Tibial nerve (tissue), 4 donors: ENCODE measurements around the gene LPCAT4. TPM values are rescaled to one million over a fixed set of nuclear protein-coding genes. Genes with fewer than 3 reads are reported as not detected.

Experiments used
- DNase-seq, 2 donors: peaks; one replicate each; pipeline ENCODE4 v3.0.0-alpha.2; 2019; ENCODE audit warnings: low spot score in 2 of 2
- H3K27ac ChIP-seq, 4 donors: fragments of 200-600 bp; sonication (generic) in 3 of 4; one replicate each; pipeline ENCODE4 v1.5.1; 2017 to 2019; ENCODE audit warnings: mild to moderate bottlenecking in 1 of 4
- H3K27me3 ChIP-seq, 2 donors: fragments of 200-600 bp; sonication (generic) in 1 of 2; one replicate each; pipeline versions ENCODE4 v1.5.1 to v1.6.0; 2017 to 2019
- H3K36me3 ChIP-seq, 3 donors: fragments of 200-600 bp; sonication (generic); one replicate each; pipeline ENCODE4 v1.5.1; 2018 to 2019
- H3K4me1 ChIP-seq, 4 donors: fragments of 200-600 bp; sonication (generic) in 3 of 4; one replicate each; pipeline ENCODE4 v1.5.1; 2017 to 2019
- H3K4me3 ChIP-seq, 4 donors: fragments of 200-600 bp; sonication (generic) in 3 of 4; one replicate each; pipeline ENCODE4 v1.5.1; 2017 to 2019; ENCODE audit warnings: mild to moderate bottlenecking in 1 of 4, moderate library complexity in 1 of 4
- H3K9me3 ChIP-seq, 4 donors: fragments of 200-600 bp; sonication (generic) in 3 of 4; one replicate each; pipeline ENCODE4 v1.5.1; 2017 to 2019
- CTCF ChIP-seq, 5 experiments: fragments of 200-600 bp in 3 of 5; fragments of 450-650 bp in 2 of 5; sonication (generic) in 3 of 5; IDR thresholded peaks; one replicate each; pipeline ENCODE4 v1.5.1; 2016 to 2019; ENCODE audit warnings: antibody characterized with exemption in 5 of 5, mild to moderate bottlenecking in 3 of 5, moderate library complexity in 2 of 5
- EP300 ChIP-seq, 2 donors: sonication (generic); formaldehyde crosslinking; IDR thresholded peaks; one replicate each; pipeline ENCODE4 v1.6.1; 2017; ENCODE audit warnings: antibody characterized with exemption in 2 of 2, mild to moderate bottlenecking in 1 of 2
- POLR2A ChIP-seq, 2 donors: fragments of 450-650 bp; IDR thresholded peaks; one replicate each; pipeline ENCODE4 v1.6.1; 2017; ENCODE audit warnings: antibody characterized with exemption in 2 of 2, mild to moderate bottlenecking in 2 of 2, moderate library complexity in 2 of 2
- WGBS, 2 donors: methylation state at CpG; one replicate each; pipeline ENCODE4 v1.1.5; 2018; 5-methylcytosine and 5-hydroxymethylcytosine counted together
- total RNA-seq, 4 donors: library from RNA; depleted of rRNA; stranded (reverse); fragments of >200 nt; gene quantifications; one replicate each; pipeline ENCODE4 v1.1.0, GENCODE V29; 2016

The LPCAT4 gene
- total RNA-seq, 4 donors from 2014 or later: 14.0 to 38.8 (median 31.9) TPM

- no peaks in the 10 kb centered on the region for H3K9me3 ChIP-seq
- H3K36me3 ChIP-seq: peaks cover 0 to 22% (median 0%) of the 10 kb centered on the region in 3 donors
- no peak overlapping the region for H3K27ac ChIP-seq
- peaks cover 0 to 35% (median 9%) of the 10 kb centered on the region in 4 donors for H3K4me1 ChIP-seq
- 94 to 97% methylated on average over 15 of the region's 15 CpGs for WGBS, 2 donors
- H3K27me3 ChIP-seq: no peaks in the 10 kb centered on the region
- DNase-seq: no peak
- peak overlapping the region in 3 of 4 donors; percentile 61 to 87 (median 72) for H3K4me3 ChIP-seq
- TF ChIP-seq POLR2A (IDR thresholded peaks at IDR 0.05) (no peak), CTCF (IDR thresholded peaks at IDR 0.05) (no peak)
These were observed 25.4 kb downstream of the LPCAT4 start for GRCh38 chr15:34341381-34342212.

DNA sequence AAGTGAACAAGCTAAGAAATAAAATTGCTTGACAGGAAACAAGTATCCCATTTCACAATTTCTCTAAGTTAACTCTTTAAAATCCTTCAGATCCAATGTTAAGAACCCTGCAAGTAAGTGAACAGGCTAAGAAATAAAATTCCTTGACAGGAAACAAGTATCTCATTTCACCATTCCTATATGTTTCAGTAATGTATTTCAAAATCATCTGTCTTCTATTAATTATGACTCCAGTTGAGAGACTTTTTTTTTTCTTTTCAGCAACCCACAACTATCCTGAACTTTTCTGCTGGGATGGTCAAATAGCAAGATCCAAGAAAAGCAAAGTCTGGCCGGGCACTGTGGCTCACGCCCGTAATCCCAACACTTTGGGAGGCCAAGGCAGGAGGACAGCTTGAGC lies 27.1 kb downstream of the LPCAT4 start:
- H3K4me1 ChIP-seq: peaks cover 0 to 48% (median 16%) of the 10 kb centered on the region in 4 donors
- H3K9me3 ChIP-seq: no peaks in the 10 kb centered on the region
- TF ChIP-seq EP300 (IDR thresholded peaks at IDR 0.05): no peak
- WGBS, 2 donors: 81 to 89% methylated on average over 3 of the region's 3 CpGs
- DNase-seq: no peak
- no peak overlapping the region for H3K4me3 ChIP-seq
- H3K36me3 ChIP-seq: peaks cover 0 to 22% (median 0%) of the 10 kb centered on the region in 3 donors
- no peak overlapping the region for H3K27ac ChIP-seq
- no peaks in the 10 kb centered on the region for H3K27me3 ChIP-seq

- H3K9me3 ChIP-seq: no peaks in the 10 kb centered on the region
- H3K27me3 ChIP-seq: no peaks in the 10 kb centered on the region
- peak overlapping the region in 3 of 4 donors; percentile 74 to 95 (median 94) for H3K27ac ChIP-seq
- 72 to 75% methylated on average over 16 of the region's 16 CpGs for WGBS, 2 donors
- peaks cover 0 to 22% (median 0%) of the 10 kb centered on the region in 3 donors for H3K36me3 ChIP-seq
- H3K4me1 ChIP-seq: peaks cover 0 to 64% (median 20%) of the 10 kb centered on the region in 4 donors
- no peak for DNase-seq
- no peak for TF ChIP-seq CTCF (IDR thresholded peaks at IDR 0.05)
- TF ChIP-seq EP300 (IDR thresholded peaks at IDR 0.05): no peak
- no peak for TF ChIP-seq POLR2A (IDR thresholded peaks at IDR 0.05)
- H3K4me3 ChIP-seq: peak overlapping the region; percentile 35 to 97 (median 75)
These were observed 28.6 kb downstream of the LPCAT4 start for GRCh38 chr15:34338347-34338746.

GRCh38 chr15:34337557-34338306 lies 29.3 kb downstream of the LPCAT4 start, which contains the start of gene SLC12A6:
TSS of gene SLC12A6 (minus strand) at chr15:34337781. CDS start at chr15:34336680, 1,101 bp downstream.
- peak within 1 kb of the TSS; percentile 63 to 95 (median 84) for H3K27ac ChIP-seq
- WGBS, 2 donors: 0% methylated on average over 16 to 36 of the region's 78 CpGs
- no peaks in the 10 kb centered on the region for H3K9me3 ChIP-seq
- peaks cover 0 to 22% (median 0%) of the 10 kb centered on the region in 3 donors for H3K36me3 ChIP-seq
- TF ChIP-seq EP300 (IDR thresholded peaks at IDR 0.05) (peak in 1 of 2 donors; percentile 75), CTCF (IDR thresholded peaks at IDR 0.05) (peak in 1 of 5 experiments; percentile 23), POLR2A (IDR thresholded peaks at IDR 0.05) (peak; percentile 67 to 73)
- H3K27me3 ChIP-seq: no peaks in the 10 kb centered on the region
- peaks cover 0 to 64% (median 20%) of the 10 kb centered on the region in 4 donors for H3K4me1 ChIP-seq
- peak within 1 kb of the TSS; percentile 61 to 97 (median 75) for H3K4me3 ChIP-seq
- peak; percentile 74 to 79 for DNase-seq

GRCh38 chr15:34336991-34337556 lies 29.9 kb downstream of the LPCAT4 start:
- H3K36me3 ChIP-seq: peaks cover 0 to 22% (median 0%) of the 10 kb centered on the region in 3 donors
- peak overlapping the region; percentile 63 to 95 (median 84) for H3K27ac ChIP-seq
- H3K4me3 ChIP-seq: peak overlapping the region; percentile 61 to 97 (median 75)
- no peaks in the 10 kb centered on the region for H3K27me3 ChIP-seq
- DNase-seq: peak in 1 of 2 donors; percentile 19
- WGBS, 2 donors: 3 to 5% methylated on average over 23 to 26 of the region's 26 CpGs
- H3K4me1 ChIP-seq: peaks cover 0 to 61% (median 19%) of the 10 kb centered on the region in 4 donors
- no peaks in the 10 kb centered on the region for H3K9me3 ChIP-seq
- TF ChIP-seq POLR2A (IDR thresholded peaks at IDR 0.05) (no peak), EP300 (IDR thresholded peaks at IDR 0.05) (no peak), CTCF (IDR thresholded peaks at IDR 0.05) (no peak)
